Measurements from ENCODE around the gene LCN10. TPM values are rescaled to one million over a fixed set of nuclear protein-coding genes. Genes with fewer than 3 reads are reported as not detected.

The LCN10 gene
- total RNA-seq, 1 experiment from 2014 or later = not detected

DNA sequence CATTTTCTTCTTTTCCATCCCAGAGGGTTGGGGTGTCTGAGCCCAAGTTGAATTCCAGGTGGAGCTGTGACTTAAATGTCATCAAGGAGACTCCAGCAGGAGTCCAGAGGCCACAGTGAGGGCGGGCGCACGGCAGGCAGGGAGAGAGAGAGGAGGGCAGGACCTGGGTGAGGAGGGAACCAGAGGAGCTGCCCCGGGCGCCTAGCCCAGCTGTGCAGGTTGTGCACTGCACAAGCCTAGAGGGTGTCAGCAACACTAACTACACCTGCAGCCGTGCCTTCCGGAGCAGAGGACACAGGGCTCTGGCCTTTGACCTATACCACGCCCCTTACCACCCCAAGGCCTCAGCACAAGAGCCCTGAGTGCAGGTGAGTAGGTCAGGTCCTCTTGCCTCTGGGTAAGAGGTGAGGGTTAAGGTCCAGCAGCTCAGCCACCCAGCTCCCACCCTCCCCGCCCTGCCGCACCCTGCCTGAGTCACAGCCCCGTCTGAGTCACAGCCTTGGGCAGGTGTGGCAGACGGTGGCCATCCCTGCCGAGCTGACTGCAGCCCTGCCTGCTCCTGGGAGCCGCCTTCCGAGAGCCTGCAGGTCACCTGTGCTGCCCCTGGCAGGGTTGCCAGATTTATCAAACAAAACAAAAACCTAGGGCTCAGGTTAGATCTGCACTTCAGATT lies 49.1 kb downstream of the LCN10 start:
- no TSS peak for BruUV-seq (replicated peaks)

DNA sequence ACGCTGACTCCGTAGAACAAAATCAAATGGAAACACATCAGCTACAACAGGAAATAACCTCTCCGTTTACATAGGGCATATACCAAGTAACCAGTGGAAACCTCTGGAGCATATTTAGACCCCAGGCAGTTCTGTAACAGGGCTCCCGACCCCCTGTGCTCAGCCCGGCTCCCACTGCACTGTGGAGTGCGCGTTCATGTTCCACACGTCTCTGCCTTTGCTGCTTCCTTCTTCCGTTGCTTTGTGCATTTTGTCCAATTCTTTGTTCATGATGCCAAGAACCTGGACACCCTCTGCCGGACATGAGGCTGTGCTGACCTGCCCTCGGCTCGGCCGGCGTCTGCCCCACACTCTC lies 49.6 kb downstream of the LCN10 start:
- no peaks in the 10 kb centered on the region for H3K27me3 Mint-ChIP-seq (ENCODE audit: insufficient read depth, unreplicated experiment)
- H3K9me3 Mint-ChIP-seq (ENCODE audit: unreplicated experiment) = no peaks in the 10 kb centered on the region
- no TSS peak for BruUV-seq (replicated peaks)
- H3K36me3 Mint-ChIP-seq (ENCODE audit: insufficient read depth, unreplicated experiment) = no peaks in the 10 kb centered on the region
- peaks cover 24% of the 10 kb centered on the region for H3K4me1 Mint-ChIP-seq (ENCODE audit: insufficient read depth, unreplicated experiment)
- DNase-seq (ENCODE audit: unreplicated experiment) = no peak
- H3K4me3 Mint-ChIP-seq (ENCODE audit: unreplicated experiment) = no peak overlapping the region
- peak overlapping the region; percentile 49 for H3K27ac Mint-ChIP-seq (ENCODE audit: low read depth, unreplicated experiment)
- TF ChIP-seq, protein P1, sequence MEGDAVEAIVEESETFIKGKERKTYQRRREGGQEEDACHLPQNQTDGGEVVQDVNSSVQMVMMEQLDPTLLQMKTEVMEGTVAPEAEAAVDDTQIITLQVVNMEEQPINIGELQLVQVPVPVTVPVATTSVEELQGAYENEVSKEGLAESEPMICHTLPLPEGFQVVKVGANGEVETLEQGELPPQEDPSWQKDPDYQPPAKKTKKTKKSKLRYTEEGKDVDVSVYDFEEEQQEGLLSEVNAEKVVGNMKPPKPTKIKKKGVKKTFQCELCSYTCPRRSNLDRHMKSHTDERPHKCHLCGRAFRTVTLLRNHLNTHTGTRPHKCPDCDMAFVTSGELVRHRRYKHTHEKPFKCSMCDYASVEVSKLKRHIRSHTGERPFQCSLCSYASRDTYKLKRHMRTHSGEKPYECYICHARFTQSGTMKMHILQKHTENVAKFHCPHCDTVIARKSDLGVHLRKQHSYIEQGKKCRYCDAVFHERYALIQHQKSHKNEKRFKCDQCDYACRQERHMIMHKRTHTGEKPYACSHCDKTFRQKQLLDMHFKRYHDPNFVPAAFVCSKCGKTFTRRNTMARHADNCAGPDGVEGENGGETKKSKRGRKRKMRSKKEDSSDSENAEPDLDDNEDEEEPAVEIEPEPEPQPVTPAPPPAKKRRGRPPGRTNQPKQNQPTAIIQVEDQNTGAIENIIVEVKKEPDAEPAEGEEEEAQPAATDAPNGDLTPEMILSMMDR (IDR thresholded peaks at IDR 0.05; ENCODE audit: unreplicated experiment) = no peak
- CTCF ChIA-PET = interaction anchor here (1.0 to 1.2 kb wide), 4 partner anchors 9 to 205 kb away, joined by 3 to 6 read pairs (median 6); no protein-coding TSS in a partner anchor
- intact Hi-C loops (cut with micrococcal nuclease) = loop anchor here (5.0 kb wide), 1 partner anchor 51 kb away; no protein-coding TSS in a partner anchor
- POLR2A ChIA-PET = interaction anchor here (0.6 to 3.7 kb wide), 5 partner anchors 30 to 147 kb away, joined by 3 to 44 read pairs (median 11); partner anchors contain the start of genes NOTCH1 and RABL6

More for the DNA sequence above, 49.1 kb downstream of the LCN10 start:
- H3K27me3 Mint-ChIP-seq (ENCODE audit: insufficient read depth, unreplicated experiment) = no peaks in the 10 kb centered on the region
- H3K36me3 Mint-ChIP-seq (ENCODE audit: insufficient read depth, unreplicated experiment) = no peaks in the 10 kb centered on the region
- POLR2A ChIA-PET = interaction anchor here (0.5 to 3.7 kb wide), 14 partner anchors 10 to 178 kb away, joined by 3 to 44 read pairs (median 3); partner anchors contain the start of genes NOTCH1 and RABL6
- H3K4me3 Mint-ChIP-seq (ENCODE audit: unreplicated experiment) = no peak overlapping the region
- peak; percentile 89 for DNase-seq (ENCODE audit: unreplicated experiment)
- TF ChIP-seq, protein P1 (IDR thresholded peaks at IDR 0.05; ENCODE audit: unreplicated experiment) = no peak
- H3K9me3 Mint-ChIP-seq (ENCODE audit: unreplicated experiment) = no peaks in the 10 kb centered on the region
- H3K4me1 Mint-ChIP-seq (ENCODE audit: insufficient read depth, unreplicated experiment) = peaks cover 24% of the 10 kb centered on the region
- H3K27ac Mint-ChIP-seq (ENCODE audit: low read depth, unreplicated experiment) = peak overlapping the region; percentile 49
- intact Hi-C loops (cut with micrococcal nuclease) = loop anchor here (2.0 to 5.0 kb wide), 3 partner anchors 27 to 205 kb away; no protein-coding TSS in a partner anchor
- CTCF ChIA-PET = interaction anchor here (0.6 to 1.3 kb wide), 9 partner anchors 10 to 206 kb away, joined by 3 to 6 read pairs (median 3); no protein-coding TSS in a partner anchor

DNA sequence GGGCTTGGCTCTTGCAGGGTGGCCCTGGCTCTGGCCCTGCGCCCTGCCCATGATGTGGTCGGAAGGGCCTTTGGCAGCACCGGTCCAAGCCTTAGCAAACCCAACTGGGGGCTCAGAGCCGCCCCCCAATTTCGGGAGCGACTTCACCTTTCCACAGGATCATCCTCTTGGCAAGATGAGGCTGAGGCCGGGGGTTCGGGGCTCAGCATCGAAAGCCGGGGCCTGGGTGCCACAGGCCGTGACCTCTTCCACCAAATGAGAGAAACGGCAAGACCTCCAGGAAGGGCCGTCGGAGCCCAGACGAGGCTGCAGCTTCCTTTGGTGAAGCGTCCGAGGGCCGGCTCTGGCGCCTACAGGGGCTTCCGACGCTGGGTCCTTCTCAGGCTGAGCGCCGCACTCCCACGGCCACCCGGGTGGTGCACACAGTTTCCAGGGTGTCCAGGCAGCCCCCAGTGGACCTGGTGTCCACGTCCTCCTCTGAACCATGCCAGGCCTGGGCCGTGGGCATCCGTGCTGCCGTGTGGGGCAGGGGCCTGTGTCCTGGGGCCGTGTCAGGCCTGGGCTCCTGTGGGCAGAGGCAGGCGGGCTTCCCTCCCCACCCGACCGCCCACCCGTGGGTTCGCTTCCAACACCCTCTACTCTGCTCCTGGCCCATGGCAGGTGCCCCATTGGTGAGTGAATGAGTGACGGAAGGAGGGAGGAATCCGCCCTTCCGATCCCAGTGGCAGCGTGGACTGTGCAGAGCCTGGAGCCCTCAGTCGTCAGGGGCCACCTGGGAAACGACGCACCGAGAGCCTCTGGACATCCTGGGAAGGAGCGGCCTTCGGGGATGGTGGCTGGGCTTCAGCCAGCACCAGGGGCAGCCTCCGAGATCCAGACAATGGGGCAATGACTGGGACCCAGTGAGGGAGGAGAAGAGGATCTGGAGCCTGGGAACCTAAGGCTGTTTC lies 50.3 kb downstream of the LCN10 start:
- BruUV-seq (replicated peaks) = no TSS peak
- Mint-ChIP-seq H3K27me3 (ENCODE audit: insufficient read depth, unreplicated experiment) (no peaks in the 10 kb centered on the region), H3K4me3 (ENCODE audit: unreplicated experiment) (no peak overlapping the region), H3K4me1 (ENCODE audit: insufficient read depth, unreplicated experiment) (peaks cover 24% of the 10 kb centered on the region), H3K36me3 (ENCODE audit: insufficient read depth, unreplicated experiment) (no peaks in the 10 kb centered on the region), H3K9me3 (ENCODE audit: unreplicated experiment) (no peaks in the 10 kb centered on the region), H3K27ac (ENCODE audit: low read depth, unreplicated experiment) (no peak overlapping the region)
- ChIA-PET POLR2A (interaction anchor here (0.6 to 3.7 kb wide), 4 partner anchors 31 to 147 kb away, joined by 3 to 44 read pairs (median 7); partner anchors contain the start of genes NOTCH1 and RABL6), CTCF (interaction anchor here (1.0 kb wide), 1 partner anchor 9 kb away, joined by 6 read pairs; no protein-coding TSS in a partner anchor)
- no peak for DNase-seq (ENCODE audit: unreplicated experiment)
- intact Hi-C loops (cut with micrococcal nuclease) = loop anchor here (5.0 kb wide), 1 partner anchor 50 kb away; no protein-coding TSS in a partner anchor
- TF ChIP-seq, protein P1 (IDR thresholded peaks at IDR 0.05; ENCODE audit: unreplicated experiment) = no peak
